GM18909 (cell line): ENCODE results near the gene WNT7B.

Source experiments
- ATAC-seq: cut with Tn5 transposase; IDR thresholded peaks from one replicate; pipeline ENCODE4 v1.9.1; 2021; ENCODE audit warnings: mild to moderate bottlenecking; ENCODE audit not compliant: unreplicated experiment, poor library complexity

WNT7B gene

GRCh38 chr22:45916515-45916914 lies 60.4 kb downstream of the WNT7B start:
- ATAC-seq: no peak

- no peak for ATAC-seq
These were observed 61.1 kb downstream of the WNT7B start for GRCh38 chr22:45915841-45916240.

GRCh38 chr22:45915151-45915550 lies 61.8 kb downstream of the WNT7B start:
- ATAC-seq: no peak

- no peak for ATAC-seq
These were observed 62.7 kb downstream of the WNT7B start for GRCh38 chr22:45914309-45914708.

GRCh38 chr22:45912910-45913309 lies 64.1 kb downstream of the WNT7B start:
- ATAC-seq: no peak

GRCh38 chr22:45911601-45912271 lies 65.2 kb downstream of the WNT7B start:
- no peak for ATAC-seq

- ATAC-seq: no peak
These were observed 66.0 kb downstream of the WNT7B start for GRCh38 chr22:45910928-45911467.

- no peak for ATAC-seq
These were observed 68.0 kb downstream of the WNT7B start for GRCh38 chr22:45908961-45909360.

- no peak for ATAC-seq
These were observed 69.0 kb downstream of the WNT7B start for GRCh38 chr22:45907996-45908395.

GRCh38 chr22:45907378-45907777 lies 69.6 kb downstream of the WNT7B start:
- no peak for ATAC-seq

GRCh38 chr22:45906946-45907345 lies 70.0 kb downstream of the WNT7B start:
- no peak for ATAC-seq

GRCh38 chr22:45905924-45906865 lies 70.8 kb downstream of the WNT7B start:
- ATAC-seq: no peak

GRCh38 chr22:45905326-45905923 lies 71.5 kb downstream of the WNT7B start:
- ATAC-seq: no peak

GRCh38 chr22:45904236-45904635 lies 72.7 kb downstream of the WNT7B start:
- ATAC-seq: no peak

GRCh38 chr22:45903355-45904135 lies 73.4 kb downstream of the WNT7B start:
- ATAC-seq: no peak

- ATAC-seq: no peak
These were observed 79.2 kb downstream of the WNT7B start for GRCh38 chr22:45897736-45898135.

- ATAC-seq: no peak
These were observed 79.9 kb downstream of the WNT7B start for GRCh38 chr22:45896964-45897538.

GRCh38 chr22:45896153-45896951 lies 80.6 kb downstream of the WNT7B start:
- ATAC-seq: no peak
